OCI-LY1 (cell line): ENCODE measurements around the gene LCP2.

Experiments used
- H2AFZ ChIP-seq: fragments of 200-600 bp; sonication (generic), shearing (Covaris generic); 2 replicates; pipeline ENCODE4 v1.6.0; 2014; ENCODE audit warnings: antibody characterized with exemption, mild to moderate bottlenecking, low read length
- H3F3A ChIP-seq: fragments of 200-600 bp; sonication (generic), shearing (Covaris generic); 2 replicates; pipeline ENCODE4 v1.6.0; 2014; ENCODE audit warnings: mild to moderate bottlenecking, antibody characterized with exemption, low read length, moderate library complexity; ENCODE audit not compliant: insufficient read depth
- H3K27ac ChIP-seq: fragments of 200-600 bp; sonication (generic); 2 replicates; pipeline ENCODE4 v1.5.1; 2014; ENCODE audit warnings: low read length, mixed run types, mild to moderate bottlenecking, low read depth; ENCODE audit not compliant: poor library complexity, severe bottlenecking
- H3K27me3 ChIP-seq: fragments of 200-600 bp; sonication (generic); 2 replicates; pipeline ENCODE4 v1.6.0; 2014; ENCODE audit warnings: antibody characterized with exemption, mild to moderate bottlenecking, low read length, moderate library complexity; ENCODE audit not compliant: insufficient read depth
- H3K36me3 ChIP-seq: fragments of 200-600 bp; sonication (generic); 2 replicates; pipeline ENCODE4 v1.6.1; 2014; ENCODE audit warnings: mild to moderate bottlenecking, antibody characterized with exemption, low read length, moderate library complexity, mixed read lengths; ENCODE audit not compliant: insufficient read depth
- H3K4me1 ChIP-seq: fragments of 200-600 bp; sonication (generic); 2 replicates; pipeline ENCODE4 v1.5.1; 2014; ENCODE audit warnings: mild to moderate bottlenecking, low read length, moderate library complexity; ENCODE audit not compliant: insufficient read depth, severe bottlenecking
- H3K4me2 ChIP-seq: fragments of 200-600 bp; sonication (generic), shearing (Covaris generic); 2 replicates; pipeline ENCODE4 v1.6.1; 2014; ENCODE audit warnings: low read length
- H3K4me3 ChIP-seq: fragments of 200-600 bp; sonication (generic); 2 replicates; pipeline ENCODE4 v1.5.1; 2014; ENCODE audit warnings: low read length, low read depth, mild to moderate bottlenecking, mixed read lengths; ENCODE audit not compliant: poor library complexity, severe bottlenecking
- H3K79me2 ChIP-seq: fragments of 200-600 bp; shearing (Covaris generic); 2 replicates; pipeline ENCODE4 v1.6.1; 2016; ENCODE audit warnings: mixed run types, low read length, mixed read lengths; ENCODE audit not compliant: insufficient read depth
- H3K9ac ChIP-seq: fragments of 200-600 bp; sonication (generic), shearing (Covaris generic); 2 replicates; pipeline ENCODE4 v1.6.1; 2014; ENCODE audit warnings: mild to moderate bottlenecking, low read length, mixed read lengths
- H3K9me2 ChIP-seq: fragments of 200-600 bp; sonication (generic), shearing (Covaris generic); 2 replicates; pipeline ENCODE4 v1.6.1; 2014; ENCODE audit warnings: low read depth, mild to moderate bottlenecking, low read length, mixed read lengths
- H3K9me3 ChIP-seq: fragments of 200-600 bp; shearing (Covaris generic); 2 replicates; pipeline ENCODE4 v1.6.1; 2014; ENCODE audit warnings: low read length, mixed read lengths
- H4K20me1 ChIP-seq: fragments of 200-600 bp; sonication (generic), shearing (Covaris generic); 2 replicates; pipeline ENCODE4 v1.6.0; 2016; ENCODE audit warnings: mild to moderate bottlenecking, low read length; ENCODE audit not compliant: insufficient read depth
- CTCF ChIP-seq: fragments of 200-600 bp; sonication (generic), shearing (Covaris generic); IDR thresholded peaks from 2 replicates; pipeline ENCODE4 v1.5.1; 2017; ENCODE audit warnings: mild to moderate bottlenecking, antibody characterized with exemption, low read length, moderate library complexity, mixed read lengths
- EZH2 ChIP-seq: fragments of 200-600 bp; sonication (generic), shearing (Covaris generic); IDR thresholded peaks from 2 replicates; pipeline ENCODE4 v1.8.0; 2017; ENCODE audit warnings: borderline replicate concordance, mixed run types, mild to moderate bottlenecking, antibody characterized with exemption, low read length, moderate library complexity, mixed read lengths

The LCP2 gene

DNA sequence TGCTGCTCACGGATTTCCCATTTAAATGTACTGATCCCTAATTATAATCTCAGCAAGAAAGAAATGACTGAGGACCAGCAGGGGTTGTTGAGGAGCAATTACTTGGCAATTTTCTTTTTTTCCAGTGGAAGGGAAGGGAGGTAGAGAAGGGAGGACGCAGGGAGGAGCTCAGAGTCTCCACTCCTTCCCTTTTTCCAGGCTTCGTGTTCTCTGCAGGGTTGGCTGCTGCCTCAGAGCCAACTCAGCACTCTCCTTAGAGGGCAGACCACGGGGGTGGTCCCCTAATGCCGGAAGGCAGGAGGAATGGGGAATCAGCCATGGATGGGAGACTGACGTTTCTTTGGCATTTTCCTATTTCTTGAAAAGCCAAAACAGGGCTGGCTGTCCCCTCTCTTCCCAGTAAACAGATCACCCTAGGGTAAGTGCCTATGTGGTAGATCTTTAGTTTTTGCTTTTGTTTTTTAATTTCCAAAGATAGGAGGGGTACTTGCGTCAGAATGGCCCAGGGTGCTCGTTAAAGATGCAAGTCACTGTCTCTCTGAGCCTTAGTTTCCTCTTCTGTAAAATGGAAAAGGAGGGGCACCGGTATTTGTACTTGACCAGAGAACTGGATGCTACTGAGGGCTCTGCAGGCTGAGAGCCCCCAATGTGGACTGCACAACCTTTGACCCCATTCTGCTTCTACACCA is 39.6 kb upstream of the LCP2 start:
- H3K27ac ChIP-seq = no peak overlapping the region
- H2AFZ ChIP-seq = no peak overlapping the region
- H3K27me3 ChIP-seq = peaks cover 4% of the 10 kb centered on the region; the same call in 1 of the 2 replicates
- H3K4me1 ChIP-seq = no peaks in the 10 kb centered on the region
- no peaks in the 10 kb centered on the region for H3K9me2 ChIP-seq
- no peaks in the 10 kb centered on the region for H4K20me1 ChIP-seq
- H3K4me3 ChIP-seq = no peak overlapping the region
- H3K9ac ChIP-seq = no peak overlapping the region
- H3F3A ChIP-seq = no peaks in the 10 kb centered on the region
- TF ChIP-seq CTCF = no peak
- no peak for TF ChIP-seq EZH2
- peaks cover 4% of the 10 kb centered on the region; the same call in 1 of the 2 replicates for H3K9me3 ChIP-seq
- no peak overlapping the region for H3K4me2 ChIP-seq
- no peaks in the 10 kb centered on the region for H3K36me3 ChIP-seq
- no peaks in the 10 kb centered on the region for H3K79me2 ChIP-seq

- Histone ChIP-seq H3K79me2 (no peaks in the 10 kb centered on the region), H3K27me3 (peaks cover 4% of the 10 kb centered on the region; the same call in 1 of the 2 replicates), H3F3A (no peaks in the 10 kb centered on the region), H3K9me3 (no peaks in the 10 kb centered on the region), H3K9me2 (no peaks in the 10 kb centered on the region), H3K9ac (no peak overlapping the region), H3K4me1 (peaks cover 3% of the 10 kb centered on the region), H3K4me2 (no peak overlapping the region), H2AFZ (no peak overlapping the region), H3K27ac (no peak overlapping the region), H3K36me3 (no peaks in the 10 kb centered on the region), H4K20me1 (no peaks in the 10 kb centered on the region), H3K4me3 (no peak overlapping the region)
- TF ChIP-seq CTCF = no peak
- no peak for TF ChIP-seq EZH2
These were observed 38.5 kb upstream of the LCP2 start for GRCh38 chr5:170336065-170336464.

DNA sequence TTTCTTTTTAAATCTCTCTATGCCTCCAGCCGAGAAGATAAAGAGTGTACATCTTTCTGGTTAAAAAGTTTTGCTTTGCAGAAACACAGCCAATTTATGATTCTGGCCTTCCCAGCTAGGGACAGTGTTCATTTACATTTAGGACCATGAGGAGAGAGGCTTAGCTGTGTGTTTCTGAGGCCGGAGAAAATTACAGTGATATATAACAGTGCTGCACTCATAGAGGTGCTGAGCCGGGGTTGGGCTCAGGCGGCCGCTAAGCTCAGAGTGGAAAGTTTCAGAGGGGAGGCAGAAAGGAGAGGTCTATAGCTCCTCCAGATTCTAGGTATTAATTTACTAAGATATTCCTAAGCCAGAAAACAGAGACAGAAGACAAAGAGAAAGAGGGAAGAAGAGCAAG is 37.0 kb upstream of the LCP2 start:
- no peak for TF ChIP-seq EZH2
- TF ChIP-seq CTCF = no peak
- no peaks in the 10 kb centered on the region for H3K9me2 ChIP-seq
- peaks cover 4% of the 10 kb centered on the region; the same call in 1 of the 2 replicates for H3K27me3 ChIP-seq
- H3F3A ChIP-seq = no peaks in the 10 kb centered on the region
- no peaks in the 10 kb centered on the region for H3K79me2 ChIP-seq
- no peak overlapping the region for H3K9ac ChIP-seq
- no peaks in the 10 kb centered on the region for H4K20me1 ChIP-seq
- H3K27ac ChIP-seq = no peak overlapping the region
- H3K36me3 ChIP-seq = no peaks in the 10 kb centered on the region
- H3K4me3 ChIP-seq = no peak overlapping the region
- H2AFZ ChIP-seq = no peak overlapping the region
- H3K4me1 ChIP-seq = peaks cover 9% of the 10 kb centered on the region
- H3K9me3 ChIP-seq = no peaks in the 10 kb centered on the region
- no peak overlapping the region for H3K4me2 ChIP-seq
